CD4-positive, alpha-beta T cell (primary cell): Measurements from ENCODE around the gene TTC9. TPM values are rescaled to one million over a fixed set of nuclear protein-coding genes. Genes with fewer than 3 reads are reported as not detected.

Experiments
- ATAC-seq: fragments of 200-7000 bp; cut with Tn5 transposase; one replicate; pipeline ENCODE4 v1.10.0; 2022; ENCODE audit warnings: mild to moderate bottlenecking; ENCODE audit not compliant: poor library complexity
- CTCF ChIA-PET: fragments of 350-600 bp; sonication (Branson Sonifier 250); formaldehyde crosslinking; loops from one replicate; lab custom pipeline; 2021; ENCODE audit warnings: antibody characterized with exemption, inconsistent platforms; lab: Charles Lee
- POLR2A ChIA-PET: fragments of 350-600 bp; sonication (Branson Sonifier 250); formaldehyde crosslinking; loops from one replicate; lab custom pipeline; 2021; ENCODE audit warnings: antibody characterized with exemption, inconsistent platforms; lab: Charles Lee
- DNase-seq, 14 experiments: peaks; one replicate each; pipeline ENCODE4 v3.0.0-alpha.2; 2013 to 2020; ENCODE audit warnings: mixed read lengths in 2 of 14
- H3K27ac ChIP-seq, 2 donors: one replicate each; pipeline versions ENCODE4 v1.5.1 to v1.7.0; 2013; ENCODE audit warnings: low read length in 2 of 2, low read depth in 1 of 2, mild to moderate bottlenecking in 1 of 2
- H3K27me3 ChIP-seq, 2 experiments: 1 replicate in 1 of 2; 2 replicates in 1 of 2; pipeline versions ENCODE4 v1.6.1 to v1.7.0; 2013; ENCODE audit warnings: low read length in 2 of 2, control low read depth in 1 of 2, mild to moderate bottlenecking in 1 of 2, moderate library complexity in 1 of 2; ENCODE audit not compliant: insufficient read depth in 2 of 2, control insufficient read depth in 1 of 2
- H3K36me3 ChIP-seq: one replicate; pipeline ENCODE4 v1.6.1; 2013; ENCODE audit warnings: low read length, control low read depth; ENCODE audit not compliant: insufficient read depth
- H3K4me1 ChIP-seq: one replicate; pipeline ENCODE4 v1.6.1; 2013; ENCODE audit warnings: low read length, control low read depth; ENCODE audit not compliant: insufficient read depth
- H3K4me3 ChIP-seq: one replicate; pipeline ENCODE4 v1.5.1; 2013; ENCODE audit warnings: mild to moderate bottlenecking, low read length, moderate library complexity
- H3K9me3 ChIP-seq, 2 experiments: 1 replicate in 1 of 2; 2 replicates in 1 of 2; pipeline versions ENCODE4 v1.6.1 to v1.7.0; 2013; ENCODE audit warnings: low read length in 2 of 2, mild to moderate bottlenecking in 2 of 2, control low read depth in 1 of 2, moderate library complexity in 1 of 2; ENCODE audit not compliant: control insufficient read depth in 1 of 2, insufficient read depth in 1 of 2
- H3K27ac Mint-ChIP-seq: one replicate; pipeline ENCODE4 v1.8.0; 2020; ENCODE audit warnings: mixed read lengths
- H3K27me3 Mint-ChIP-seq: one replicate; pipeline ENCODE4 v1.8.0; 2021; ENCODE audit warnings: mixed read lengths
- H3K36me3 Mint-ChIP-seq: one replicate; pipeline ENCODE4 v1.8.0; 2021; ENCODE audit warnings: low read depth, mixed read lengths
- H3K4me1 Mint-ChIP-seq: one replicate; pipeline ENCODE4 v1.8.0; 2021; ENCODE audit warnings: low read depth, mixed read lengths
- H3K4me3 Mint-ChIP-seq: one replicate; pipeline ENCODE4 v1.8.0; 2020; ENCODE audit warnings: mild to moderate bottlenecking, mixed read lengths
- H3K9me3 Mint-ChIP-seq: one replicate; pipeline ENCODE4 v1.8.0; 2020; ENCODE audit warnings: mixed read lengths
- CTCF ChIP-seq: fragments of 200-600 bp; IDR thresholded peaks from one replicate; pipeline ENCODE4 v1.8.0; 2022; ENCODE audit warnings: antibody characterized with exemption, mild to moderate bottlenecking
- intact Hi-C, 2 experiments: fragments of 100-400 bp; cut with DNase I in 1 of 2; cut with micrococcal nuclease in 1 of 2; formaldehyde crosslinking; loops; one replicate each; pipeline versions ENCODE4 v1.15.1 to v1.9.0; 2023 to 2025; cut with DNase I, micrococcal nuclease
- total RNA-seq, 174 experiments: library from RNA in 2 of 174; stranded (reverse) in 2 of 174; gene quantifications; one replicate each; pipeline ENCODE4 v1.2.3 and lab custom pipeline; 2021 to 2026

Gene TTC9
- total RNA-seq, 2 experiments from 2014 or later = 6.8 to 7.0 TPM

GRCh38 chr14:70724110-70724509 lies 82.4 kb downstream of the TTC9 start:
- Mint-ChIP-seq H3K27me3 (no peaks in the 10 kb centered on the region), H3K4me1 (no peaks in the 10 kb centered on the region)
- ATAC-seq = no peak

DNA sequence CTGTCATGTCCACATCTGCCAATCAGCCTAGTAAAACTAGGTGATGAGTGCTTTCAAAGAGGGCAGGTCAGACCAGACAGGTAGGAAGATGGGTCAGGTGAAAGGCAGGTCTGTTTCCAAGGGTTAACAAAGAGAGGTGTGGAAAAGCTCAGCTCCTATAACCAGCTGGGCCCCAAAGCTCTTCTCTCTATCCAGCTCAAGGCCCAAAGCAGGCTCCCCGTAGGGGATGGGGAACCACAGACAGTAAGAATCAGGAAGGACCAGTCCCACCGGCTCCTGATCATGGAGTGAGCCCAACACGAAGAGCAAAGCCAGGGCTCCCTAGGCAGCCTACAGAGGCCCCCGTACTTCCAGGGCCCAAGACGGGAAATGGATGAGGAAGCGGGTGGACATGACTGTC lies 83.2 kb downstream of the TTC9 start:
- Histone ChIP-seq H3K4me1 (no peaks in the 10 kb centered on the region), H3K36me3 (no peaks in the 10 kb centered on the region), H3K27me3 (no peaks in the 10 kb centered on the region), H3K9me3 (no peaks in the 10 kb centered on the region), H3K4me3 (no peak overlapping the region), H3K27ac (no peak overlapping the region)
- intact Hi-C loops = no loop called here
- H3K27me3 Mint-ChIP-seq = no peaks in the 10 kb centered on the region
- DNase-seq (no peak), ATAC-seq (no peak)
- peaks cover 8% of the 10 kb centered on the region for H3K36me3 Mint-ChIP-seq
- no peak overlapping the region for H3K27ac Mint-ChIP-seq
- no peaks in the 10 kb centered on the region for H3K9me3 Mint-ChIP-seq
- ChIA-PET CTCF (no interaction called here), POLR2A (no interaction called here)
- no peaks in the 10 kb centered on the region for H3K4me1 Mint-ChIP-seq
- no peak overlapping the region for H3K4me3 Mint-ChIP-seq
- no peak for TF ChIP-seq CTCF

More at GRCh38 chr14:70724110-70724509, 82.4 kb downstream of the TTC9 start:
- H3K4me1 ChIP-seq = no peaks in the 10 kb centered on the region
- H3K36me3 Mint-ChIP-seq = peaks cover 2% of the 10 kb centered on the region
- intact Hi-C loops = no loop called here
- no peaks in the 10 kb centered on the region for H3K9me3 ChIP-seq
- no peak overlapping the region for H3K27ac Mint-ChIP-seq
- ChIA-PET POLR2A (no interaction called here), CTCF (interaction anchor here (0.6 kb wide), 1 partner anchor 117 kb away, joined by 5 read pairs; no protein-coding TSS in a partner anchor)
- no peaks in the 10 kb centered on the region for H3K27me3 ChIP-seq
- no peak for TF ChIP-seq CTCF
- H3K27ac ChIP-seq = no peak overlapping the region
- DNase-seq = no peak
- H3K36me3 ChIP-seq = no peaks in the 10 kb centered on the region
- H3K4me3 ChIP-seq = no peak overlapping the region
- H3K9me3 Mint-ChIP-seq = no peaks in the 10 kb centered on the region
- H3K4me3 Mint-ChIP-seq = no peak overlapping the region

Other genes with a start within 250 kb of the TTC9 start
- gene SYNJ2BP, start 224.8 kb upstream of the TTC9 start, total RNA-seq = 1 to 10 TPM; 8.8 to 8.9 TPM
- not detected for gene ADAM21, start 189.7 kb upstream of the TTC9 start, total RNA-seq
- under 1 TPM; 0.14 to 0.22 TPM for gene ADAM20, start 106.9 kb upstream of the TTC9 start, total RNA-seq
- gene MED6, start 41.3 kb upstream of the TTC9 start, total RNA-seq = 10 to 100 TPM; 90.2 to 97.2 TPM
- 1 to 10 TPM; 5.9 to 6.3 TPM for gene MAP3K9, start 167.6 kb downstream of the TTC9 start, total RNA-seq